Spleen (tissue), 11 donors: ENCODE data around the gene PMM2. TPM values are rescaled to one million over a fixed set of nuclear protein-coding genes. Genes with fewer than 3 reads are reported as not detected.

ENCODE experiments used
- DNase-seq: peaks from one replicate; pipeline ENCODE4 v3.0.0-alpha.2; 2020
- H3K27ac ChIP-seq, 8 donors: fragments of 200-600 bp; sonication (generic) in 7 of 8; 1 replicate in 4 of 8; 2 replicates in 4 of 8; pipeline versions ENCODE4 v1.5.0 to v1.8.0; 2016 to 2021; ENCODE audit warnings: inconsistent platforms in 4 of 8, mild to moderate bottlenecking in 4 of 8, moderate library complexity in 1 of 8
- H3K27me3 ChIP-seq, 7 donors: fragments of 200-600 bp; sonication (generic) in 6 of 7; replicated peaks in 1 of 7; 1 replicate in 4 of 7; 2 replicates in 3 of 7; pipeline versions ENCODE4 v1.5.0 to v1.8.0; 2016 to 2021; ENCODE audit warnings: inconsistent platforms in 3 of 7, mild to moderate bottlenecking in 1 of 7
- H3K36me3 ChIP-seq, 6 donors: fragments of 200-600 bp; sonication (generic) in 5 of 6; 1 replicate in 4 of 6; 2 replicates in 2 of 6; pipeline versions ENCODE4 v1.5.0 to v1.8.0; 2016 to 2021; ENCODE audit warnings: inconsistent platforms in 2 of 6
- H3K4me1 ChIP-seq, 6 donors: fragments of 200-600 bp; sonication (generic) in 5 of 6; 1 replicate in 3 of 6; 2 replicates in 3 of 6; pipeline versions ENCODE4 v1.5.0 to v1.8.0; 2016 to 2021; ENCODE audit warnings: inconsistent platforms in 3 of 6
- H3K4me3 ChIP-seq, 8 donors: fragments of 200-600 bp; sonication (generic) in 7 of 8; 1 replicate in 4 of 8; 2 replicates in 4 of 8; pipeline versions ENCODE4 v1.5.0 to v1.8.0; 2016 to 2021; ENCODE audit warnings: inconsistent platforms in 4 of 8, mild to moderate bottlenecking in 4 of 8, moderate library complexity in 2 of 8
- H3K9me3 ChIP-seq, 8 donors: fragments of 200-600 bp; sonication (generic) in 7 of 8; 1 replicate in 4 of 8; 2 replicates in 4 of 8; pipeline versions ENCODE4 v1.5.0 to v1.8.0; 2016 to 2021; ENCODE audit warnings: inconsistent platforms in 4 of 8
- POLR2A ChIP-seq, 3 donors: fragments of 450-650 bp; IDR thresholded peaks; one replicate each; pipeline ENCODE4 v1.5.1; 2017; ENCODE audit warnings: antibody characterized with exemption in 3 of 3, mild to moderate bottlenecking in 1 of 3
- POLR2AphosphoS5 ChIP-seq, 3 donors: sonication (generic); formaldehyde crosslinking; IDR thresholded peaks; one replicate each; pipeline ENCODE4 v1.5.1; 2017; ENCODE audit warnings: antibody characterized with exemption in 3 of 3
- WGBS, 5 donors: extraction: QIAGEN DNeasy Blood & Tissue Kit in 3 of 5; methylation state at CpG; one replicate each; pipeline versions ENCODE4 v1.1.5 to v1.1.7; 2013 to 2018; 5-methylcytosine and 5-hydroxymethylcytosine counted together
- intact Hi-C: fragments of 100-400 bp; cut with DNase I; formaldehyde crosslinking; loops from one replicate; pipeline ENCODE4 v1.15.0; 2023; ENCODE audit warnings: low total_unique reads
- polyA plus RNA-seq, 3 donors: library from polyadenylated mRNA; stranded (reverse); fragments of 200-250 nt; gene quantifications; one replicate each; pipeline ENCODE4 v1.2.1, GENCODE V29; 2013
- total RNA-seq, 7 donors: library from RNA; depleted of rRNA in 3 of 7; stranded (reverse); fragments of >200 nt in 3 of 7; fragmentation: NEBNext Ultra II Directional in 4 of 7; extraction: Animal tissue kit (Norgen Biotek cat#: 25700) in 4 of 7; gene quantifications; one replicate each; pipeline versions ENCODE4 v1.1.0 to v1.2.1, GENCODE V29; 2016 to 2021
- TF ChIP-seq, protein P1 (sequence below), 11 experiments: fragments of 200-600 bp in 7 of 11; fragments of 450-650 bp in 4 of 11; sonication (generic) in 4 of 11; IDR thresholded peaks in 8 of 11; conservative IDR thresholded peaks in 3 of 11; 1 replicate in 7 of 11; 2 replicates in 4 of 11; pipeline versions ENCODE4 v1.4.0 to v1.8.0; 2016 to 2021; ENCODE audit warnings: antibody characterized with exemption in 11 of 11, inconsistent platforms in 4 of 11, mild to moderate bottlenecking in 1 of 11
- donor health status: healthy with polysubstance abuse.
- donor health status: DM: no; HTN: no; CAD: no; lungs with moderate emphysema.
- donor health status: DM: no; HTN: no; CAD: no.
- donor health status: Bipolar disorder and iron deficiency.
- donor health status: healthy.
- donor health status: DM: no; HTN: no; CAD: no.
- donor health status: DM: yes; HTN: yes; CAD: no.

PMM2 gene
- total and polyA plus RNA-seq, 10 donors = 13.0 to 38.8 (median 30.8) TPM

DNA sequence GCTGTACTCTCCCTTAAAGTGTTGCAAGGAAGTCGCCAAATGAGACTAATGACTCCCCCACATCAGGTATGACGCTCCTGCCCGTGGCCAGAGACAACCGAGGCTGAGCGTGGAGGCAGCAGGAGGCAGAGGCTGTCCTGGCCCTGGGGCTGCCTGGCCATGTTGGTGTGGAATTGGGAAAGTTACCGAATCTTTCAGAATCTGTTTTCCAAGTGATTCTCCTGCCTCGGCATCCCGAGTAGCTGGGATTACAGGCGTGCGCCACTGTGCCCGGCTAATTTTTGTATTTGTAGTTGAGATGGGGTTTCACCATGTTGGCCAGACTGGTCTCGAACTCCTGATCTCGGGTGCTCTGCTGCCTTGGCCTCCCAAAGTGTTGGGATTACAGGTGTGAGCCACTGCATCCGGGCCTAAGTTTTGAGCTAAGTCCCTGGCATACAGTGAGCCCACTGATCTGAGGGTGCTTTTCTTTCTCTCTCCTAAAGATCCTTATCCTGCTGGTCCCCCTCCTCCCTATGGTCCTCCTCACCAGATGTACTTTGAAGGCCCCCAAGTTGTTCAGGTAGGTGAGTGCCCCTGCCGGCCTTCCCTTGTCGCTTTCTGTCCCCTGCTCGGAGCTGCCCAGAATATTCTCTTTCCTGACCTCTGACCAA, 85.2 kb downstream of the PMM2 start:
- WGBS, 5 donors = 83 to 93% (median 90%) methylated on average over 11 to 17 of the region's 17 CpGs
- intact Hi-C loops = loop anchor here (5.0 kb wide), 2 partner anchors 221 to 316 kb away; no protein-coding TSS in a partner anchor
- no peaks in the 10 kb centered on the region for H3K9me3 ChIP-seq
- DNase-seq = peak; percentile 52
- no peak for TF ChIP-seq POLR2AphosphoS5 (IDR thresholded peaks at IDR 0.05)
- TF ChIP-seq, protein P1, sequence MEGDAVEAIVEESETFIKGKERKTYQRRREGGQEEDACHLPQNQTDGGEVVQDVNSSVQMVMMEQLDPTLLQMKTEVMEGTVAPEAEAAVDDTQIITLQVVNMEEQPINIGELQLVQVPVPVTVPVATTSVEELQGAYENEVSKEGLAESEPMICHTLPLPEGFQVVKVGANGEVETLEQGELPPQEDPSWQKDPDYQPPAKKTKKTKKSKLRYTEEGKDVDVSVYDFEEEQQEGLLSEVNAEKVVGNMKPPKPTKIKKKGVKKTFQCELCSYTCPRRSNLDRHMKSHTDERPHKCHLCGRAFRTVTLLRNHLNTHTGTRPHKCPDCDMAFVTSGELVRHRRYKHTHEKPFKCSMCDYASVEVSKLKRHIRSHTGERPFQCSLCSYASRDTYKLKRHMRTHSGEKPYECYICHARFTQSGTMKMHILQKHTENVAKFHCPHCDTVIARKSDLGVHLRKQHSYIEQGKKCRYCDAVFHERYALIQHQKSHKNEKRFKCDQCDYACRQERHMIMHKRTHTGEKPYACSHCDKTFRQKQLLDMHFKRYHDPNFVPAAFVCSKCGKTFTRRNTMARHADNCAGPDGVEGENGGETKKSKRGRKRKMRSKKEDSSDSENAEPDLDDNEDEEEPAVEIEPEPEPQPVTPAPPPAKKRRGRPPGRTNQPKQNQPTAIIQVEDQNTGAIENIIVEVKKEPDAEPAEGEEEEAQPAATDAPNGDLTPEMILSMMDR (IDR thresholded peaks at IDR 0.05 in 8 of 11, conservative IDR thresholded peaks at IDR 0.05 in 3 of 11) = no peak
- TF ChIP-seq POLR2A (IDR thresholded peaks at IDR 0.05) = no peak
- H3K27ac ChIP-seq = no peak overlapping the region
- no peak overlapping the region for H3K4me3 ChIP-seq
- H3K27me3 ChIP-seq = peaks cover 0 to 39% (median 0%) of the 10 kb centered on the region in 7 donors
- peaks cover 0 to 7% (median 0%) of the 10 kb centered on the region in 6 donors for H3K36me3 ChIP-seq
- H3K4me1 ChIP-seq = peaks cover 0 to 30% (median 15%) of the 10 kb centered on the region in 6 donors

DNA sequence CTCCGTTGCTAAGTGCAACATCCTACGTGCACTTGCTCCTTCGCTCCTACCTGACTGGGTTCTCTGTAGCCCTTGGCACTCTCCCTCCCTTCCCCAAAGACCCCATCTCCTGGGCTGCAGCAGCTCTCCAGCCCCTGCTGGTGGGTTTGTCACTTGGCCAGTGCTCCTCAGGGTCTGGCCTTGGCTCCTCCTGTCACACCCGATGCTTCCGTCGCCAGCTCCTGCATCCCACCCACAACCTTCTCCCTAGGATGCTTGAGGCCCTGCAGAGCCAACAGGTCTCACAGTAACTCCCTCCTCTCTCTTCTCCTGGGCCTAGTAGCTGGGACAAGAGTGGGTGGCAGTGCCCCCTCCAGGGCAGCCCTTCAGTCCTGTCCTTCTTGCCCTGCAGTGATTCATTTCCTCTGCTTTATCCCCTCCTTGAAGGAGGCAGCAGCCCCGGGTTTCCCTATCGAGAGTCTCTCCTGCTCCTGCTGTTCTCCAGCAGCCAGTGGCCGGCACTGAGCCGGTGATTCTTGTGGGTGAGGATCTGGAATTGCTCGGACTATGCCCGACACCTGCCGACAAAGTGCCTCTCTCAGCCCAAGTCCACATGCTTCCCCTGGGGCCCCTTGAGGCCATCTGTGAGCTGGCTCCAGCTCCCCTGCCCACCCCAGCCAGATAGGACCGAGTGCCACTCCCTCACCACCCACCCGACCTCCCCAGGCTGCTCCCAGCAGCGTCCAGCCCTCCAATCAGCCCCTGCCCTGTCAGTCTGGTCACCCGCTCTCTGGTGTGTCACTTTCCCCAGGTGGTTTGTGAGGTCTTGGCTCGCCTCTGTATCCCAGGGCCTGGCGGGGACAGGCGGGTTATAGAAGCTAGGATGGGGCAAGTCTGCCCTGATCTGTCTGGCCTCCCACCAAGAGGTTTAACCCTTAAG, 88.3 kb downstream of the PMM2 start:
- peaks cover 0 to 30% (median 9%) of the 10 kb centered on the region in 6 donors for H3K4me1 ChIP-seq
- WGBS, 5 donors = 21 to 28% (median 22%) methylated on average over 20 of the region's 20 CpGs
- peaks cover 0 to 39% (median 0%) of the 10 kb centered on the region in 7 donors for H3K27me3 ChIP-seq
- H3K4me3 ChIP-seq = no peak overlapping the region
- peak; percentile 72 for DNase-seq
- H3K9me3 ChIP-seq = no peaks in the 10 kb centered on the region
- no peak overlapping the region for H3K27ac ChIP-seq
- H3K36me3 ChIP-seq = peaks cover 0 to 32% (median 10%) of the 10 kb centered on the region in 6 donors
- intact Hi-C loops = no loop called here
- no peak for TF ChIP-seq POLR2A (IDR thresholded peaks at IDR 0.05)
- TF ChIP-seq, protein P1 (IDR thresholded peaks at IDR 0.05 in 8 of 11, conservative IDR thresholded peaks at IDR 0.05 in 3 of 11) = peak in 1 of 11 experiments; percentile 12
- peak in 2 of 3 donors; percentile 13 to 54 for TF ChIP-seq POLR2AphosphoS5 (IDR thresholded peaks at IDR 0.05)

DNA sequence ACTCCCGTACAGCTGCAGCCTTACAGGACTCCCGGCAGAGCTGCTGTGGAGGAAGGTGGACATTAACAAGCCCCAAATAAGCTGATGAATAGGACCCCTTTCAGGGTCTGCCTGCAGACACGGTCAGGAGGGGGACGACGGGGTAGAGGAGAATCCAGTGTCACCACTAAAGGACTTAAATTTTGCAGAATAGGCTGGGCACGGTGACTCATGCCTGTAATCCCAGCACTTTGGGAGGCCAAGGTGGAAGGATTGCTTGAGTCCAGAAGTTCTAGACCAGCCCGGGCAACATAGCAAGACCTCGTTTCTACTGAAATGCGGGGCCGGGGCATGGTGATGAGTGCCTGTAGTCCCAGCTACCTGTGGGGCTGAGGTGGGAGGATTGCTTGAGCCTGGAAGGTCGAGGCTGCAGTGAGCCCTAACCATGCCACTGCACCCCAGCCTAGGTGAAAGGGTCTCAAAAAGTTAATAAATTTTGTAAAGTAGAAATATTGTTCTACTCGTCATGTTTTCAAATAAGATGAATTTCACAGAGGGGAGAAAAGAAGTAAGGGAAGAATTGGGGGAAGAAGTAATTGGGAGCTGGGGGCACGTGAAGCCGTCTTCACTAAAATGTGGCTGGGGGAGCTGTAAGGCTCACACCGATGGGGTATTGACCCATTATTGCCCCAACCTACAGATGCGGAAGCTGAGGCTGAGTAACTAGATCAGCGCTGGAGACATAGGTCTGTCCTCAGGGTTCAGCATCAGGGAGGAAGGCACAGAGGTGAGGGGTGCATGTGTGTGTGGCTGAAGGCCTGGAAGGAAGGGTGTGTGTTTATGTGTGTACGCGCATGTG, 89.2 kb downstream of the PMM2 start:
- Histone ChIP-seq H3K27ac (no peak overlapping the region), H3K9me3 (no peaks in the 10 kb centered on the region), H3K4me1 (peaks cover 0 to 39% (median 16%) of the 10 kb centered on the region in 6 donors), H3K27me3 (peaks cover 0 to 37% (median 0%) of the 10 kb centered on the region in 7 donors), H3K4me3 (no peak overlapping the region), H3K36me3 (peaks cover 0 to 41% (median 19%) of the 10 kb centered on the region in 6 donors)
- TF ChIP-seq POLR2A (IDR thresholded peaks at IDR 0.05) = no peak
- TF ChIP-seq, protein P1 (IDR thresholded peaks at IDR 0.05 in 8 of 11, conservative IDR thresholded peaks at IDR 0.05 in 3 of 11) = no peak
- TF ChIP-seq POLR2AphosphoS5 (IDR thresholded peaks at IDR 0.05) = peak in 1 of 3 donors; percentile 9
- DNase-seq = peak; percentile 37
- WGBS, 5 donors = 73 to 85% (median 76%) methylated on average over 17 to 19 of the region's 19 CpGs
- intact Hi-C loops = no loop called here
